ENCODE measurements around the gene TEAD4.

DNA sequence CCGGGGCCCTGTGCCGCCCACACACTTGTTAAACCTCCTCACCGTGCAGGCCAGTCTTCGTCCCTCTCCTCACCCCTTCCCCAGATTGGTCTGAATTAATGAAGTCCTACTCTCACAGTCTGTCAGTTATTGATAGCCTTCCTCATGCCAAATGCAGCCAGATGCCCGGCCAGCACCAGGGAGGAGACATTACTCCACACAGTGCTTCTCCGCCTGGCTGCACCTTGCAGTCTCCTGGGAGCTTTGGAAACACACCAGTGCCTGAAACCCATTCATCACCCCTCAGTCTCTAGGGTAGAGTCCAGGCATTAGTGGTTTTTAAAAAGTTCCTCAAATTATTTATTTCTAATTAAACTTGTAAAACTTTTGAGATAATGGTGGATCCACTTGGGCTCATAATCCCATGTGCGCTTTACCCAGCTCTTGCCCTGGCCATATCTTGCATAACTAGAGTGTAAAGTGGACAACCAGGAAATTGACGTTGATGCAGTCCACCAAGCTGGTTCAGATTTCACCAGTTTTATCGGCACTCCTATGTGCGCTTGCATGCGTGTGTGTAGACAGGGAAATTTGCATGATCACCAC is 79.8 kb downstream of the TEAD4 start:
- TF ChIP-seq, protein P1, sequence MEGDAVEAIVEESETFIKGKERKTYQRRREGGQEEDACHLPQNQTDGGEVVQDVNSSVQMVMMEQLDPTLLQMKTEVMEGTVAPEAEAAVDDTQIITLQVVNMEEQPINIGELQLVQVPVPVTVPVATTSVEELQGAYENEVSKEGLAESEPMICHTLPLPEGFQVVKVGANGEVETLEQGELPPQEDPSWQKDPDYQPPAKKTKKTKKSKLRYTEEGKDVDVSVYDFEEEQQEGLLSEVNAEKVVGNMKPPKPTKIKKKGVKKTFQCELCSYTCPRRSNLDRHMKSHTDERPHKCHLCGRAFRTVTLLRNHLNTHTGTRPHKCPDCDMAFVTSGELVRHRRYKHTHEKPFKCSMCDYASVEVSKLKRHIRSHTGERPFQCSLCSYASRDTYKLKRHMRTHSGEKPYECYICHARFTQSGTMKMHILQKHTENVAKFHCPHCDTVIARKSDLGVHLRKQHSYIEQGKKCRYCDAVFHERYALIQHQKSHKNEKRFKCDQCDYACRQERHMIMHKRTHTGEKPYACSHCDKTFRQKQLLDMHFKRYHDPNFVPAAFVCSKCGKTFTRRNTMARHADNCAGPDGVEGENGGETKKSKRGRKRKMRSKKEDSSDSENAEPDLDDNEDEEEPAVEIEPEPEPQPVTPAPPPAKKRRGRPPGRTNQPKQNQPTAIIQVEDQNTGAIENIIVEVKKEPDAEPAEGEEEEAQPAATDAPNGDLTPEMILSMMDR (conservative IDR thresholded peaks at IDR 0.05; ENCODE audit: low read length), result no peak
- TF ChIP-seq EZH2phosphoT487 (IDR thresholded peaks at IDR 0.05; ENCODE audit: borderline replicate concordance, low read depth, low read length), result no peak

Data from OCI-LY7 (cell line).